ENCODE measurements around the gene GLP2R.

Gene GLP2R

DNA sequence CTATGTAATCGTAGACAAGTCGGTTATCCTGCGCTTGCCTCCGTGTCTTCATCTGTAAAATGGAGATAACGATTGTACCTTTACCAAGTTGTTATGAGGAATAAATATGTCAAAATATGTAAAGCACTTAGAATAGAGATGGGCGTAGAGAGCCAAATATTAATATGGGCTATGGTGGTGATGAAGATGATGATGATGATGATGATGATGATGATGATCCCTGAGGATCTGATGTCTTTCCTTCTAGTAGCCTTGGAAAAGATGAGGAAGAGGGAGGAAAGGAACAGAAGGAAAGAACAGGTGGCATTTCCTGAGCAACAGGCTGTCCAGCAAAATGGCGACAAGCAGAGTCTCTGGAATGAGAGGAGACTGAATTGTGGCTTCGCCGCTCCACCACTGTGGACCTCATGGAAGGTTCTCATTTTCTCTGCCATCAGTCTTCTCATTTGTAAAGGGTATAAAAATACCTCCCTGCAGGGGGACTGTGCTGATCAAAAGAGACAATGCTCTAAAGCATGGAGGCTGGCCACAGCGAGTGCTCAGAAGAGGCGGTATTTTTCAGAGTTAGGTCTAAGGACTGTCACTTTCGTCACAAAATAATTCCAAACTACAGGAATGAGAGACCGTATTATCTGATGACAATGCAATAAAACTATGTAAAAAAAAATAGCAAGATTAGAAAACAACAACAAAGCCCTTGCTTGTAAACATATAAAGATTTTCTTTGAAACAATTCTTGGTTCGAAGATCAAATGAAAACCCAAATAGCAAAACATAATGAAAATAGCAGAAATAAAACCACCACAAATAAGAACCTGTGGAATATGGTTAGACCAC lies 96.5 kb downstream of the GLP2R start:
- no peak for DNase-seq (ENCODE audit: low read depth)

DNA sequence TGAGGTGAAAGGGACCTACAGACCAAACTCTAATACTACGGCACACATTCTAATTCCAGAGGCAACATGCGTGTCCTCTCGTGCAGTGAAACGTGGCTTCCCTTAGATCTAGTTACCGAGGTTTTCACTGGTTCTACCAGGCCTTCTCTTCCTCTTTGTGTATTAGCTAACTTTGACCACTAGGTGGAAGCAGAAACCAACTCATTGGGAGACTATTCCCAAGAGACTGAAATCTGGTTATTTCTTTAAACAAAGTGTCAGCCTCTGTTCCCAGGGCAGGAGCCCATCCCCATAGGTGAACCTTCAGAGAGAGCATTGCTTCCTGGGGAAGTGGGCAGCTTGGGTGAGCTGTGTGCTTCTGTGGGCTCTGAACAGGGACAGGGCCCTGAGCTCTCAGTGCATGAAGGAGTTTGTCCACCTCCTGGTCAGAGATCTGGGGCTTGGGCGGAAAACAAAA lies 99.0 kb downstream of the GLP2R start:
- DNase-seq (ENCODE audit: low read depth), result no peak

DNA sequence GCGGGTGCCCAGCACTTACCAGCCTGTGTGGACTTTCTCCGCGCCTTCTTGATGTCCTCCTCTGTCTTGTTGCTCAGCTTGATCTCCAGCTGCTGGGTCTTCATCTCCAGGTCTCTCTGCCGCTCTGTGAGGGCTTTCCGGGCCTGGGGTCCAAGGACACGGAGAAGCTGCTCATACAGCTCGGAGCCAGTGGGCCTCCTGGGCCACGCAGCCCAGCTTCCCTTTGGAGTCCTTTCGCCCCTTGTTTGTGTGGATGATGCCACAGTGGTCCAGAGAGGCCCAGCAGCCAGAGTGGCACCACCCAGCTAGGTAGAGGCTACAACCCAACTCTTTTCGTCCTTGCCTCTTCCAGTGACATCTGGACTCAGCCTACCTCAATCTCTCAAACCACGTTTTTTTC lies 99.7 kb downstream of the GLP2R start:
- no peak for DNase-seq (ENCODE audit: low read depth)

DNA sequence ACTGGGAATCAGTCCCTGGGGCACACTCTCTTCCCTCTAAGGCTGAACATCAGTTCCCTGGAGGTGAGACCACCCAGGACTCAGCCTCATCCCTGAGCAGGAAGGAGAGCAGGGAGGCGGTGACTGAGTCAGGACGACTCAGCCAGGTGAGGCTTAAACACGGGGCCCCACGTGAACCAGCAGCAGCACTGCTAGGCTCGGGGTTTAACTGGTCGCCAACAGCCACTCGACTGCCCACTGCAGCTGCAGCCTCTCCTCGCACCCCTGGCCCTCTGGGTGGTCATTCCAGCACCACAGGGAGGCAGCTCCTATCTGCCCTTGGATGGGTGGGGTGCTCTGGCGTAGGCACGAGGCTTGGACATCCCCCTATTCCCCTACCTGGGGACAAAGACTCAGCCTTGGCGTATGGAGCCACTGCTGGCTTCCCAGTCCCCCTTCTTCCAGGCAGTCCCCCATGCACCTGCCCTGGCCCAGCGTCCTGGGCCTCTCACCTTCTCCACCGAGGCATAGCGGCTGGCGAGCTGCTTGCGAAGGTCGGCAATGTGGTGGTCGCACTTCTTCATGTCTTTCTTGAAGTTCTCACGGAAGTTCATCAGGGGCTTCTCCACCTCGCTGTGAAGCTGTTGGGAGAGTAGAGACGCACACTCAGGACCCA lies 100.6 kb downstream of the GLP2R start:
- DNase-seq (ENCODE audit: low read depth), result no peak

DNA sequence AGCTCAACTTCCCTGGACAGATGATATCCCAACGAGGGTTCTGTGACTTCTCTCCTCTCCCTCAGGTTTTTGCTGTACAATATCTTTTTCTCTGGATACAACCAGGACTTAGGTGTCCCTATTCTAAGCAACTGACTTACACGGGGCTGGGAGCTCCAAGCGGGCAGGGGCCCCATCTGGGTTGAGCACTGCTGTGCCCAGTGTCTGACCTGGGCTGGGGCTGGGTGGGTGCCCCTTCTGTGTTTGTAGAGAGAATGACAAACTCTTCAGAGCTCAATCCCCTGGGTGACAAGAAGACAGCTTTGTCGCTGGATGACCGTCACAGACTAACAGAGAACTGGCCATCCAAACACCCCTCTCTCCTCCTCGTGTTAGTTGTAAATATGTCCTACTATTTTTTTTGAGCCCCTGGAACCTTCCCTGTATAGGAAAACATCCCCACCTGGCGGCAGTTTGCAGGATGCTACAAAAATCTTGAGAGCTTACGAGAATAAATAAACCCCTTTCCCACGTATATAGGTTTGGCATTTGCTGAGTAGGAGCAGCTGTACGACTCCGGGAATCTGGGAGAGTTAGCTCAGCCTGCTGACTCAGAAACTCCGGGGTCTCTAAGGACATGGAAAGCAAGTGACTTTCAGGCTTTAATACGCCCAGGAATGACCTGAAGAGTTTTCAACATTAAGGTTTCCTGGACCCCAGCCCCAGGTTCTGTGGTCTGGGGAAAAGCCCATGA lies 103.0 kb downstream of the GLP2R start:
- no peak for DNase-seq (ENCODE audit: low read depth)

DNA sequence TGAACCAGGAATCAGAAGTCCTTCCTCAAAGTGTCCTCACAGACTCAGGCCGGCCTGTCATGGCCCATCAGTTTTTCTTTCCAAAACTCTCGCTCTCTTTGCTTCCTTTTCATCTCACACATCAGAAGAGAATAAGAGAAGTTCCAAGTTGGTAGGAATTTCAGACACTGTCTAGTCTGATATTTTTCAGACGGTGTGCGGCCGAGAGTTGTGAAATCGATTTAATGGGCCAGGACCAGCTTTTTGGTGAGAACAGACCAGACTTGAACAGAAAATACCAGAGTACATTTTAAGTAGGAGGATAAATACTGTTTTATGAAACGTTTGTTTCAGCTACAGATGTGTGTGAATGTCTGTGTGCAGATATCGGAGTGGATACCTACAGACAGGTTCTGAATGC lies 104.1 kb downstream of the GLP2R start:
- no peak for DNase-seq (ENCODE audit: low read depth)

DNA sequence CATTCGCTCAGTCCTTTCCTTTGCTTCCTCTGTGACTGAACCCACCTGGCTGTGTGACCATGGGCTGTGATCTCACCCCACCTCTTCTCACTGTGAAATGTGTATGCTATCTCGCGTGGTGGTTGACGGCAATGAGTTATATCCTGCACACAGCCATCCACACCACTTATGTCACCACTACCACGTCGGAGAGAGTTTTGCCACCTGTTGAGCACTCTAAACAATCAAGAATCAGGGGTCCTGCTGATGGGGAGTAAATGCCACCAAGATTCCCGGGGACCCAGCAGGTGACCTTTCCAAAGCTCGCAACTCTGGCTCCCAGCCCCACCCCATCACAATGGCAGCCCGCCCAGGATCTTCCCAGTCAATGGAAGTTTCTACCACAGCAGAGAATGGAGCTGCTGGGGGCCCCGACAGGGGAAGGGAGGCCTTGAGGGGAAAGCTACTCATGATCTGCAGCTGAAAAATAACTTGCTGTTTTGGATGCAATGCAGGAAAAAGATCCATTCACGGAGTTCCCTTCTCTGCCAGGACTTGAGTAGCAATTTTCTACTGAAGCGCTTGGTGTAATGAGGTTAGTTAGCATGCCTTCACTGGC lies 105.5 kb downstream of the GLP2R start:
- DNase-seq (ENCODE audit: low read depth), result no peak

DNA sequence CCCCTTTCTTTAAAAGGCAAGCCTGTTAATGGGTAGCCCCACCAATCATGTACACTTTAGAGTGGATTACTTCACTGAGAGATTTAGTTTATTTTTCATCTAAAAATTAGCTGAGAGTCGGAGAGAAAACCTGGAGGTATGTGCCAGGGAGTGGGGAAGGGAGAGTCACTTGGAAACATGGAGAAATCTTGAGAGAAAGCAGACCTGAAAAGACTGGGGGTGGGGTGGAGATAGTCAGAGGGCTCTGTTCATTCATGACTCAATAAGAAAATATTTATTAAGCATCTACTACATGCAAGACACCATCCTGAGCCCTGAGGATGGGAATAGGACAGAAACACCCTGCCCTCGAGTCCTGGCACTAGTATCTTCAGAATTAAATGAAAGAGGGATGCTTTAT lies 106.8 kb downstream of the GLP2R start:
- no peak for DNase-seq (ENCODE audit: low read depth)

DNA sequence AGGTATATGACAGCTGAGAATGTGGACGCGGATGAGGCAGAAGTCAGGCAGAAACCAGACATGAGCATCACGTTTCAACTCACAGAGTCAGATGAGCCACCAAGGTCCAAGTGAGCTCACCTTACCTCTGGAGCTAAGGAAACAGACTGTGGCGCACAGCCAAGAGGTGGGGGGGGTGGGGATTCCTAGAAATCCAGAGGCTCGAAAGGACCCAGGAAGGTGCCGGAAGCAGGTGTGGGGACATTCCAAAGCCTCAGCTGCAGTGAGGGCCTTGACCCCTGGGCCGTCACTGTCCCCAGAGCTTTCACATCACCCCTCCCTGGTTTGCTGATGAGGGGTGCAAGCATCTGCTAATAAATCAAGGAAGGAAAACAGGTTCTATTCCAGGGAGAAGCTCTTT lies 108.6 kb downstream of the GLP2R start:
- no peak for DNase-seq (ENCODE audit: low read depth)

DNA sequence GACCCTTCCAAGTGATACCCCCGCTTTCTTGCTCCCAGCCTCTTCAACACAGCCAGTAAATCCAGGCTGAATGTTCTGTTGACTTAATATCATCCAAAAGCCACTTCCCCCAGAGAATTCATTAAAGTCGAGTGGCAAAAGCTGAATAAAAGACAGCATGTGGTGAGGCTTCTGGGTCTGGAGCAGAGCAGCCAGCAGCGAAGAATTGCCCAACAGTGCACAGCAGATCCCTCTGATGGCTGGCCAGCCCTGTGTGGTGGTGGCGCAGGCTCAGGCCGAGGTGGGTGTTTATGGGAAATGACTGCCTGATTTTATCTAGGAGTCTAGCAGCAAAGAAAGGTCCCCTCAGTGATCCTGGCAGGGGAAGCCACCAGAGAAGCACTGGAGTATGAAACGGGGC lies 109.7 kb downstream of the GLP2R start:
- no peak for DNase-seq (ENCODE audit: low read depth)

DNA sequence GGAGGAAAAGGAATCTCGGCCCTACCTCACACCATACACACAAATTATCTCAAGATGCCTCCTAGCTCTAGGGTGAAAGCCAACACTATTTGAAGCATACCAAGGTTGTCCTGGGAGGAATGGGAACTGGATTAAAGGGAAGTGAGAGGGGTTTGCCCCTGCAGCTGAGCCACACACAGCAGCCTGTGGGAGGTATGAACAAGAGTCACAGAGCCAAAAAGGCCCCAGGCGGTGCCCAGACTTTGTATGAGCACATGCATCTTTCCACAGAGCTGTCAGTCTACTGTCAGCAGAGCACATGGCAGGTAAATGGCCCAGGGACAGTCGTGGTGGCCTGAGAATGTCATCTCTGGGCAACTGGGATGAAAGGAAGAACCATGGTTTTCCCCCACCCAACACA lies 110.4 kb downstream of the GLP2R start:
- DNase-seq (ENCODE audit: low read depth), result no peak

DNA sequence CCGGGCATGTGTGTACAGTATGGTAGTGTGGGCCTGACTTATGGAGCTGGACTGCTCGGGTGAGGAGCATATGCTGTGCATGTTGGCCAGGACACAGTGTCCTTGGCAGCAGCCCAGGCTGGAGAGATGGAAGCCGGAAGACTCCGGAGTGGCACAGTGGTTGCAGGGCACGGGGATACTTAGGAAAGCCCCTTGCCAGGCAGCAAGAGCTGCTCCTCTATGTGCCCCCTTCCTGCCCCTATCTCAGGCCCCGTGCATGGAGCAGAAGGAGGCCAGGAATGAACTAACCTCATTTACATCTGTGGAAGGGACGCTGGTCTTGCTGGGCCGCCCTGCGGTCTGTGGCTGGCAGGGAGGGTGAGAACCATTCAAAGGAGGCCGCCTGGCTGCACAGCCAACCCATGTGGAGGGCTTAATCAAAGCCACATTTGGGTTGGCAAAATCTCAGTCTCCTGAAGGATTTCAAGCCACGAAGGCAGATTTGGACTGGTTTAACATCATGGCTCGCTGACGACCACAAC lies 111.6 kb downstream of the GLP2R start:
- no peak for DNase-seq (ENCODE audit: low read depth)

DNA sequence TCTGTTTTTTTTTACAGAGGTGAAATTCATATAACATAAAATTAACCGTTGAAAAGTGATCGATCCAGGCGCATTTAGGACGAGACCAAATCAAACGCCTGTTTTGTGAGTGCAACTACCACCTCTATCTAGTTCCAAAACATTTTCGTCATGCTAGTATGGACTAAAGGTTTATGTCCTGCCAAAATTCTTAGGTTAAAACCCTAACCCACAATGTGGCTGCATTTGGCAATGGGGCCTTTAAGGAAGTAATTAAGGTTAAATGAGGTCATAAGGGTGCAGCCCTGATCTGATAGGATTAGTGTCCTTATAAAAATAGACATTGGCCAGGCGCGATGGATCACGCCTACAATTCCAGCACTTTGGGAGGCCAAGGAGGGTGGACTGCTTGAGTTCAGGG lies 112.2 kb downstream of the GLP2R start:
- no peak for DNase-seq (ENCODE audit: low read depth)

DNA sequence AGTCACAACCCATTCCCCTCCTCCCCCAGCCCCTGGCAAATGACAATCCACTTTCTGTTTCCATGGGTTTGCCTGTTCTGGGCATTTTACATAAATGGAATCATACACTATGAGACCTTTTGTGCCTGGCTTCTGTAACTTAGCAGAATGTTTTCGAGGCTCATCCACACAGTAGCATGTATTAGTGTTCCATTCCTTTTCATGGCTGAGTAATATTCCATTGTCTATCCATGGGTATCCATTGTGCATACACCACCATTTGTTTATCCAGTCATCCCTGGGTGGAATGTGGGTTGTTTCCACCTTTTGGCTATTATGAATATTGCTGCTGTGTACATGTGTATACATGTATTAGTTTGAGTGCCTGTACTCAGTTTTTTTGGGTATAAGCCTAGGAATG lies 113.0 kb downstream of the GLP2R start:
- no peak for DNase-seq (ENCODE audit: low read depth)

DNA sequence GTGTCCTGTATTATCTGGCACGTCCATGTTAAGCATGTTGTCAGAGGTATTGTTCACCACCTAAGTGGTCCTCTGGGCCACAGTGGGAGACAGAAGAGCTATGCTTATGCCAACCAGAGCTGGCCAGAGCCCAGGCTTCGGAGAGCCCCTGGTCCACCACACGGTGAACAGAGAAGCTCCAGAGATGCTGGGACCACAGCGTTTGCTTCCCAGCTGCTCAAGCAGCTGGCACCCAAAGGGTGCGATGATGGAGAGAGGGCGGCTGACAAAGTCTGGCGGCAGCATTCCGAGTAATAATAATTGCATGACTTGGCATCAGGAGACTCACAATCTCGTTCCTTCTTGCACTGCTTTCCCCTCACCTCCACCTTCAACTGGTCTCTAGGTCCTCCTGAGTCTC lies 115.1 kb downstream of the GLP2R start:
- no peak for DNase-seq (ENCODE audit: low read depth)

DNA sequence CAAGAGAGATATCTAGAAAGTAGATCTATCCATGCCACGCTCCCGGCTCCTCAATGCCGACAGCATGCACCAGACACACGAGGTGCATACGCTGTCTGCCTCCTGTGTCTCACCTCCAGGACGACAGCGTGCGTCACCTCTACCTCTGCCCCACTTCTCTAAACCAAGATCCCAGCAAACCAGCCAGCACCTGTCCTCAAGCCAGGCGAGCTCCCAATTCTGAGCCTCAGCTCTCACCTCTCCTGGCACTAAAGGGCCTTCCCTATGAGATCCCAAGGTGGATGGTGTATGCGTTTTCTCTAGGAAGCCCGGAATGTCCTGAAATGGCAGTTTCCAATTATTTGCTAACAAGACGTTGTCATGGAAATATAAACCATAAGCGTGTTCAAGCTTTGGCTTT lies 115.6 kb downstream of the GLP2R start:
- DNase-seq (ENCODE audit: low read depth), result no peak
